Activated CD4-positive, alpha-beta T cell treated with anti-CD3 and anti-CD28 coated beads, Interleukin-2, amount 10 ng/mL, durations not matched to agents 24 days and 14 days (primary cell): ENCODE data around the gene OR52A5. TPM values are rescaled to one million over a fixed set of nuclear protein-coding genes. Genes with fewer than 3 reads are reported as not detected.

Experiments used
- DNase-seq: peaks from one replicate; pipeline ENCODE4 v3.0.0; 2022
- H3K27ac Mint-ChIP-seq: one replicate; pipeline ENCODE4 v1.8.0; 2022; ENCODE audit warnings: mild to moderate bottlenecking, mixed read lengths
- H3K27me3 Mint-ChIP-seq: one replicate; pipeline ENCODE4 v1.8.0; 2022; ENCODE audit warnings: mixed read lengths
- H3K36me3 Mint-ChIP-seq: one replicate; pipeline ENCODE4 v1.8.0; 2022; ENCODE audit warnings: low read depth, mild to moderate bottlenecking, mixed read lengths
- H3K4me1 Mint-ChIP-seq: one replicate; pipeline ENCODE4 v1.8.0; 2021; ENCODE audit warnings: mixed read lengths
- H3K4me3 Mint-ChIP-seq: one replicate; pipeline ENCODE4 v1.8.0; 2022; ENCODE audit warnings: mild to moderate bottlenecking, moderate library complexity, mixed read lengths
- H3K9me3 Mint-ChIP-seq: one replicate; pipeline ENCODE4 v1.8.0; 2021; ENCODE audit warnings: mixed read lengths
- intact Hi-C: fragments of 100-400 bp; cut with micrococcal nuclease; formaldehyde crosslinking; loops from one replicate; pipeline ENCODE4 v1.15.1; 2023
- total RNA-seq: library from RNA; stranded (reverse); gene quantifications from 2 replicates; pipeline ENCODE4 v1.2.3, GENCODE V29; 2022

The OR52A5 gene
- total RNA-seq, 1 donor from 2014 or later = not detected

GRCh38 chr11:5090668-5091067 is 47.5 kb downstream of the OR52A5 start:
- intact Hi-C loops = no loop called here
- Mint-ChIP-seq H3K27me3 (no peaks in the 10 kb centered on the region), H3K4me1 (no peaks in the 10 kb centered on the region), H3K9me3 (no peaks in the 10 kb centered on the region), H3K27ac (no peak overlapping the region), H3K4me3 (no peak overlapping the region), H3K36me3 (no peaks in the 10 kb centered on the region)
- no peak for DNase-seq

- intact Hi-C loops = no loop called here
- no peak overlapping the region for H3K4me3 Mint-ChIP-seq
- H3K36me3 Mint-ChIP-seq = no peaks in the 10 kb centered on the region
- DNase-seq = no peak
- no peak overlapping the region for H3K27ac Mint-ChIP-seq
- H3K4me1 Mint-ChIP-seq = no peaks in the 10 kb centered on the region
- no peaks in the 10 kb centered on the region for H3K27me3 Mint-ChIP-seq
- no peaks in the 10 kb centered on the region for H3K9me3 Mint-ChIP-seq
Measured at GRCh38 chr11:5088556-5088955, 49.6 kb downstream of the OR52A5 start.

GRCh38 chr11:5083602-5084001 is 54.6 kb downstream of the OR52A5 start:
- H3K9me3 Mint-ChIP-seq = no peaks in the 10 kb centered on the region
- no peak for DNase-seq
- intact Hi-C loops = no loop called here
- no peaks in the 10 kb centered on the region for H3K4me1 Mint-ChIP-seq
- H3K27ac Mint-ChIP-seq = no peak overlapping the region
- H3K4me3 Mint-ChIP-seq = no peak overlapping the region
- H3K36me3 Mint-ChIP-seq = no peaks in the 10 kb centered on the region
- no peaks in the 10 kb centered on the region for H3K27me3 Mint-ChIP-seq

GRCh38 chr11:5081405-5081804 is 56.8 kb downstream of the OR52A5 start:
- no peaks in the 10 kb centered on the region for H3K27me3 Mint-ChIP-seq
- no peaks in the 10 kb centered on the region for H3K4me1 Mint-ChIP-seq
- no peaks in the 10 kb centered on the region for H3K9me3 Mint-ChIP-seq
- H3K27ac Mint-ChIP-seq = no peak overlapping the region
- intact Hi-C loops = no loop called here
- H3K36me3 Mint-ChIP-seq = no peaks in the 10 kb centered on the region
- no peak overlapping the region for H3K4me3 Mint-ChIP-seq
- no peak for DNase-seq

Other genes with a start within 250 kb of the OR52A5 start
- not detected in 2 replicates for gene OR51A7, start 234.6 kb downstream of the OR52A5 start, total RNA-seq
- gene OR51G2, start 219.0 kb downstream of the OR52A5 start, total RNA-seq = not detected in 2 replicates
- not detected in 2 replicates for gene OR51G1, start 214.0 kb downstream of the OR52A5 start, total RNA-seq
- gene OR51A4, start 190.8 kb downstream of the OR52A5 start, total RNA-seq = not detected in 2 replicates
- not detected in 2 replicates for gene OR51A2, start 182.6 kb downstream of the OR52A5 start, total RNA-seq
- gene OR51L1, start 143.5 kb downstream of the OR52A5 start, total RNA-seq = not detected in 2 replicates
- gene OR52J3, start 91.8 kb downstream of the OR52A5 start, total RNA-seq = not detected in 2 replicates
- not detected in 2 replicates for gene OR52E2, start 78.7 kb downstream of the OR52A5 start, total RNA-seq
- not detected in 2 replicates for gene OR52E1, start 68.8 kb downstream of the OR52A5 start, total RNA-seq
- gene OR52A1, start 16.4 kb upstream of the OR52A5 start, total RNA-seq = not detected in 2 replicates
- gene OR51V1, start 62.3 kb upstream of the OR52A5 start, total RNA-seq = not detected in 2 replicates
- not detected in 2 replicates for gene HBB, start 88.7 kb upstream of the OR52A5 start, total RNA-seq
- gene HBD, start 96.1 kb upstream of the OR52A5 start, total RNA-seq = not detected in 2 replicates
- gene HBG1, start 111.5 kb upstream of the OR52A5 start, total RNA-seq = not detected in 2 replicates
- gene HBG2, start 116.4 kb upstream of the OR52A5 start, total RNA-seq = not detected in 2 replicates
- gene HBE1, start 131.6 kb upstream of the OR52A5 start, total RNA-seq = not detected in 2 replicates
- not detected in 2 replicates for gene OR51B4, start 163.6 kb upstream of the OR52A5 start, total RNA-seq
- gene OR51B2, start 185.9 kb upstream of the OR52A5 start, total RNA-seq = not detected in 2 replicates
- gene OR51B5, start 205.2 kb upstream of the OR52A5 start, total RNA-seq = not detected in 2 replicates
- gene OR51B6, start 213.2 kb upstream of the OR52A5 start, total RNA-seq = not detected in 2 replicates
- not detected in 2 replicates for gene OR51M1, start 245.5 kb upstream of the OR52A5 start, total RNA-seq